GM12874 (cell line): Measurements from ENCODE around the gene BRPF3.

ENCODE experiments used
- TF ChIP-seq, protein P1 (sequence below): IDR thresholded peaks from 2 replicates; pipeline ENCODE4 v1.5.1; 2011; ENCODE audit warnings: low read depth, mild to moderate bottlenecking, control low read depth, low read length, moderate library complexity; ENCODE audit not compliant: insufficient read depth

BRPF3 gene

DNA sequence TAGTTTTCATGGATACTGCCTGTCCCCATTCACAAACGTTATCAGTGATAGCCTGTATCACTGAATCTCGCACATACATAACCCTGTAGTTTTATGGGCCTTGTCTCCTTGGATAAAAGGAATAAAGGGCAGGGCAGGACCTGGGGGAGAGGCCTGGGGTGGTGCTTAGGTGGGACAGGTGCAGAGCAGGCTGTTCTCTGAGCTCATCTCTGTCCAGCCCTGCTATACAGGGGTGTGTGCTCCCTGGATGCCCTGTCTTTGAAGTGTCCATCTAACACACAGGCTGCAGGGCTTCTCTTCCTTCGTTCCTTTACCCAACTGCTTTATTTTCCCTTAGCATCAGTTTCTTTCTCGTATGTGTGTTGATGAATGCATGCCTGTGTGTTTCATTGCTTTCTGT lies 26.4 kb downstream of the BRPF3 start:
- TF ChIP-seq, protein P1, sequence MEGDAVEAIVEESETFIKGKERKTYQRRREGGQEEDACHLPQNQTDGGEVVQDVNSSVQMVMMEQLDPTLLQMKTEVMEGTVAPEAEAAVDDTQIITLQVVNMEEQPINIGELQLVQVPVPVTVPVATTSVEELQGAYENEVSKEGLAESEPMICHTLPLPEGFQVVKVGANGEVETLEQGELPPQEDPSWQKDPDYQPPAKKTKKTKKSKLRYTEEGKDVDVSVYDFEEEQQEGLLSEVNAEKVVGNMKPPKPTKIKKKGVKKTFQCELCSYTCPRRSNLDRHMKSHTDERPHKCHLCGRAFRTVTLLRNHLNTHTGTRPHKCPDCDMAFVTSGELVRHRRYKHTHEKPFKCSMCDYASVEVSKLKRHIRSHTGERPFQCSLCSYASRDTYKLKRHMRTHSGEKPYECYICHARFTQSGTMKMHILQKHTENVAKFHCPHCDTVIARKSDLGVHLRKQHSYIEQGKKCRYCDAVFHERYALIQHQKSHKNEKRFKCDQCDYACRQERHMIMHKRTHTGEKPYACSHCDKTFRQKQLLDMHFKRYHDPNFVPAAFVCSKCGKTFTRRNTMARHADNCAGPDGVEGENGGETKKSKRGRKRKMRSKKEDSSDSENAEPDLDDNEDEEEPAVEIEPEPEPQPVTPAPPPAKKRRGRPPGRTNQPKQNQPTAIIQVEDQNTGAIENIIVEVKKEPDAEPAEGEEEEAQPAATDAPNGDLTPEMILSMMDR, result no peak

DNA sequence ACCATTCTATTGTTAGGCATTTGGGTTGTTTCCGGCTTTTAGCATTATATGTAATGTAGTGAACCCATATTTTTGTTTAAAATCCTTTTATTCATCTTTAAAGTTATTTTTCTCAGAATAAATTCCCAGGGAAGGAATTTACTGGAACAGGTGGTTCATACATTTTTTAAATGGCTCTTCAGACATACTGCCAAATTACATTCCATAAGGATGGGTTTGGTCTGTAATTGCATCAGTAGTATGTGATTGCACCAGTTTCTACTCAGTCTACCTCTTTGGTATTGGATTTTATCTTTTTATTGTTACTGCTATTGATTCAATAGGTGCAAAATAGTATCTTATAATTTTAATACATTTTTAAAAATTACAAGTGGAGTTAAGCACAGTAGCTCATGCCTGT lies 27.2 kb downstream of the BRPF3 start:
- TF ChIP-seq, protein P1, result no peak

DNA sequence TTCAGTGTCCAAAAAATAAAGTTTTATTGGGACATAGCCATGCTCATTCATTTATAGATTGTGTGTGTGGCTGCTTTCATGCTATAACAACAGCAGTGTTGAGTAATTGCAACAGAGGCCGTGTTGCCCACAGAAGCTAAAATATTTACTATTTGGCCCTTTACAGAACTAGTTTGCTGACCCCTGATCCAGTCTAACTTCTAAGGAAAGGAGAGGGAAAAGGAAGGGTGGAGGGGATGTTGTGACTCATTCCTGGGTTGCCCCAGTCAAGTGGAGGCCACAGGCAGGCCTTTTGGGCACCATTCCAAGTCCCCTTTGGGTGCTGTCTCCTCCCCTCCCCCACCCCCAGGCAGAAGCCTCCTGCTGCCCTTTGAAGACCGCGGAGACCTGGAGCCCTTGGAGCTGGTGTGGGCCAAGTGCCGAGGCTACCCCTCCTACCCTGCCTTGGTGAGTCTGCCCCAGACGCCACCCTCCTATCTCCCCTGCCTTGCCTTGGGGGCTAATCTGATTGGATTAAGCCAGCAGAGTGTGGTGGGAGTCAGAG lies 28.4 kb downstream of the BRPF3 start:
- TF ChIP-seq, protein P1, result no peak

DNA sequence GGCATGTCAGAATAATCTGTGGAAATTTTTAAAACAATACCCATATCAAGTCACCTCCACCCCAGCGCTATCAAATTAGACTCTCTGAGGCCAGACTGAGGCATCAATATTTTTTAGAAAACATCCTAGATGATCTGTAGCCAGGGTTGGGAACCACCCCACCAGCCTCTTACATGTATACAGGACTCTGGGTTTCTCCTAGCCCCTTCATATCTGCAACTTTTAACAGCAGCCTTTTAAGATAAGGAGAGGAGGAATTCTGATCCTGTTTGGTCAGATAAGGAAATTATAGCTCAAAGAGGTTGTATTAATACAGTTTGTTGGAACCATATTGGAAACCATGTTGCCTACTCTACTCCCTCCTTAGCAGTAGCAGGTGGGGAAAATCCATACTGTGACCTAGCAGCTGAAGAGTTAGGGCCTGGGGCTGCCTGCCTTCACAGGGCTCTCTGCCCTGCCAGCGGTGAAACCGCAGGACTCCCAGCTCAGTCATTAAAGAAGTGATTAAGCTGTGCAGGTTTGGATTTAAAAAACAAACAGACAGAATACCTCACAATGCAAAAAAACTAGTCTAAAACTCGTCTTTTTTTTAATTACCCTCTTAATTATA lies 30.0 kb downstream of the BRPF3 start:
- TF ChIP-seq, protein P1, result no peak

DNA sequence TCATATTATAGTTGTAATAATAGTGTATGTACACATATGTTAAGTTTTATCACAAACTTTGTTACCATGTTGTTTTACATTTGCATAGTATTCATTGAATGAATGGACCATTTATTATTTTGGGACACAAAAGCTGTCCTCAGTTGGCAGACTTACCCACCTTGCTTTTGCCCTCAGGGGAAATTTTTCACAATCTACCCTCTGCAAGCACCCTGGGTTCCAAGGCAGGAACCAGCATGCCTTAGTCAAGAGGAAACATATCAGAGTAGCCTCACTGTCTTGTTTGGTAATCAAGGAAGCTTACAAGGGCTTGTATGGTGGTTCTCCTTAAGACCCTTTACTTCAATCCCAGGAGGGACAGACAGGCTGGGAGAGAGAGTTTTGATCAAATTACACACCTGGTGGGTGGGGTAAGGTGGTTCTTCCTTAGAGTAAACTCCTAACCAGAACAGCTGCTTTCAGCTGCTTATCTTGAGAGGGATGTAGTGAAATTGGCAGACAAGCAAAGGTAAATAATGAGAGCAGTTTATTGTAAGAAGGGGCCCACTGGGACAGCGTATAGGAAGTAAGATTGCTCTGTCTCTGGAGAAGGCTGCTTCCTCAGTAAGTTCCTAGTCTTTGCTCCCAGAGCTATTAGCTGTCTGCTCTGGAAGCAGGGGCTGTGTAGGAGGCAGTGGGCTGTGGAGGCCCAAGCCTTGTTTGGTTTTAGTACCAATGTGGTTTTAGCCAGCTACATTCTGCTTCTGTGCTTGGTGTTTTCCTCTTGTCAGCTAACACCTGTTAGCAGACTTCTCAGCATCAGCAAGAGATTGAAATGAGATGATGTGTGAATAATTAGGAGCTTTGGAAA lies 31.1 kb downstream of the BRPF3 start:
- TF ChIP-seq, protein P1, result no peak

DNA sequence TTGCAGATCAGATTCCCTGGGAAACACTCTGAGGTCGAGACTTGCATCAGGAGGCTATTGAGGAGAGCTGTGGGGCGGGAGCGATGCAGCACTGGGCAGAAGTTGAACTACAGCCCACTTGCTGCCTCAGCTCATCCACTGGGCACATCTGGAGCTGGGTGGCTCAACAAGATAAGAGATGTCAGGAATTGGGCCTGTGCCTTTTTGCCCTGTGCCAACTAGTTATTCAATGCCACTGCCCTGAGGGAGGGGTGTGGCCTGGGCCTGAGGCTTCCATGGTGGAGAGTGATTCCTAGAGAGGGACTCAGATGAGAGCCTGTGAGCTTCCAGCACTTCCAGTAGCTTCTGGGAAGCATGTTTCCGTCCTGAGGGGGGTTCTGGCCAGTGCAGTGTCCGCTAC lies 32.7 kb downstream of the BRPF3 start:
- TF ChIP-seq, protein P1, result no peak

DNA sequence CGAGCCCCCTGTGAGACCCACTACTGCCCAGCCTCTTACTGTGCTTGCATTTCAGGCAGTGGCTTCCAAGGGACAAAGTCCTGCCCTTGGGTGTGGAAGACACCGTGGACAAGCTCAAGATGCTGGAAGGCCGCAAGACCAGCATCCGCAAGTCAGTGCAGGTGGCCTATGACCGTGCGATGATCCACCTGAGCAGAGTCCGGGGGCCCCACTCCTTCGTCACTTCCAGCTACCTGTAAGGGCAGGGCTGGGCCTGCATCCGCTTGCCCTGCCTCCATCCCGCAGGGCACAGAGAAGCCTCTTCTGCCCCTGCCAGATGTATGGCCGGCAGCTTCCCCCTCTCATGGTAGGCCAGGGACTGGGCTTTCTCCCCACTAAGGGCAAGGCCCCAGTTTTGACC lies 33.8 kb downstream of the BRPF3 start:
- TF ChIP-seq, protein P1, result no peak
